Ascending aorta (tissue), 2 donors: ENCODE measurements around the gene DYRK4. TPM values are rescaled to one million over a fixed set of nuclear protein-coding genes. Genes with fewer than 3 reads are reported as not detected.

Source experiments
- DNase-seq, 2 donors: peaks; one replicate each; pipeline ENCODE4 v3.0.0-alpha.2; 2019; ENCODE audit warnings: low spot score in 2 of 2
- H3K27ac ChIP-seq, 2 donors: fragments of 200-600 bp; sonication (generic); one replicate each; pipeline ENCODE4 v1.5.1; 2016 to 2017; ENCODE audit warnings: mild to moderate bottlenecking in 1 of 2
- H3K27me3 ChIP-seq: fragments of 200-600 bp; sonication (generic); one replicate; pipeline ENCODE4 v1.5.1; 2017
- H3K36me3 ChIP-seq, 2 donors: fragments of 200-600 bp; sonication (generic); one replicate each; pipeline ENCODE4 v1.5.1; 2016
- H3K4me1 ChIP-seq, 2 donors: fragments of 200-600 bp; sonication (generic); one replicate each; pipeline ENCODE4 v1.5.1; 2016 to 2017; ENCODE audit warnings: mild to moderate bottlenecking in 1 of 2
- H3K4me3 ChIP-seq, 2 donors: fragments of 200-600 bp; sonication (generic); one replicate each; pipeline ENCODE4 v1.5.1; 2016 to 2017; ENCODE audit warnings: mild to moderate bottlenecking in 1 of 2
- H3K9me3 ChIP-seq, 2 donors: fragments of 200-600 bp; sonication (generic); one replicate each; pipeline ENCODE4 v1.5.1; 2016
- intact Hi-C: fragments of 100-400 bp; cut with DNase I; formaldehyde crosslinking; loops from one replicate; pipeline ENCODE4 v1.15.1; 2023
- total RNA-seq: library from RNA; depleted of rRNA; stranded (reverse); fragments of >200 nt; gene quantifications from one replicate; pipeline ENCODE4 v1.1.0, GENCODE V29; 2016
- TF ChIP-seq, protein P1 (sequence below), 3 experiments: fragments of 200-600 bp in 2 of 3; fragments of 450-650 bp in 1 of 3; sonication (generic) in 2 of 3; IDR thresholded peaks; one replicate each; pipeline ENCODE4 v1.5.1; 2016 to 2019; ENCODE audit warnings: antibody characterized with exemption in 3 of 3, mild to moderate bottlenecking in 1 of 3, moderate library complexity in 1 of 3

Gene DYRK4
- total RNA-seq, 1 donor from 2014 or later = 60.7 TPM

- Histone ChIP-seq H3K9me3 (no peaks in the 10 kb centered on the region), H3K4me1 (no peaks in the 10 kb centered on the region), H3K36me3 (no peaks in the 10 kb centered on the region), H3K27me3 (no peaks in the 10 kb centered on the region), H3K27ac (no peak overlapping the region), H3K4me3 (no peak overlapping the region)
- intact Hi-C loops = no loop called here
- DNase-seq = no peak
- TF ChIP-seq, protein P1, sequence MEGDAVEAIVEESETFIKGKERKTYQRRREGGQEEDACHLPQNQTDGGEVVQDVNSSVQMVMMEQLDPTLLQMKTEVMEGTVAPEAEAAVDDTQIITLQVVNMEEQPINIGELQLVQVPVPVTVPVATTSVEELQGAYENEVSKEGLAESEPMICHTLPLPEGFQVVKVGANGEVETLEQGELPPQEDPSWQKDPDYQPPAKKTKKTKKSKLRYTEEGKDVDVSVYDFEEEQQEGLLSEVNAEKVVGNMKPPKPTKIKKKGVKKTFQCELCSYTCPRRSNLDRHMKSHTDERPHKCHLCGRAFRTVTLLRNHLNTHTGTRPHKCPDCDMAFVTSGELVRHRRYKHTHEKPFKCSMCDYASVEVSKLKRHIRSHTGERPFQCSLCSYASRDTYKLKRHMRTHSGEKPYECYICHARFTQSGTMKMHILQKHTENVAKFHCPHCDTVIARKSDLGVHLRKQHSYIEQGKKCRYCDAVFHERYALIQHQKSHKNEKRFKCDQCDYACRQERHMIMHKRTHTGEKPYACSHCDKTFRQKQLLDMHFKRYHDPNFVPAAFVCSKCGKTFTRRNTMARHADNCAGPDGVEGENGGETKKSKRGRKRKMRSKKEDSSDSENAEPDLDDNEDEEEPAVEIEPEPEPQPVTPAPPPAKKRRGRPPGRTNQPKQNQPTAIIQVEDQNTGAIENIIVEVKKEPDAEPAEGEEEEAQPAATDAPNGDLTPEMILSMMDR (IDR thresholded peaks at IDR 0.05) = no peak
Measured at GRCh38 chr12:4589941-4590340, 27.9 kb downstream of the DYRK4 start.

- TF ChIP-seq, protein P1 (IDR thresholded peaks at IDR 0.05) = no peak
- H3K9me3 ChIP-seq = no peaks in the 10 kb centered on the region
- no peak overlapping the region for H3K4me3 ChIP-seq
- no peaks in the 10 kb centered on the region for H3K27me3 ChIP-seq
- no peak for DNase-seq
- intact Hi-C loops = no loop called here
- H3K27ac ChIP-seq = no peak overlapping the region
- no peaks in the 10 kb centered on the region for H3K4me1 ChIP-seq
- no peaks in the 10 kb centered on the region for H3K36me3 ChIP-seq
Measured at GRCh38 chr12:4591180-4591687, 29.2 kb downstream of the DYRK4 start.

- H3K4me1 ChIP-seq = no peaks in the 10 kb centered on the region
- intact Hi-C loops = no loop called here
- H3K36me3 ChIP-seq = no peaks in the 10 kb centered on the region
- TF ChIP-seq, protein P1 (IDR thresholded peaks at IDR 0.05) = no peak
- no peak for DNase-seq
- H3K4me3 ChIP-seq = no peak overlapping the region
- H3K27me3 ChIP-seq = no peaks in the 10 kb centered on the region
- no peak overlapping the region for H3K27ac ChIP-seq
- H3K9me3 ChIP-seq = no peaks in the 10 kb centered on the region
Measured at GRCh38 chr12:4595881-4596280, 33.9 kb downstream of the DYRK4 start.

GRCh38 chr12:4603421-4603820 lies 41.4 kb downstream of the DYRK4 start:
- TF ChIP-seq, protein P1 (IDR thresholded peaks at IDR 0.05) = no peak
- intact Hi-C loops = loop anchor here (5.0 to 10.0 kb wide), 2 partner anchors 66 to 151 kb away; partner anchors contain the start of gene RAD51AP1

DNA sequence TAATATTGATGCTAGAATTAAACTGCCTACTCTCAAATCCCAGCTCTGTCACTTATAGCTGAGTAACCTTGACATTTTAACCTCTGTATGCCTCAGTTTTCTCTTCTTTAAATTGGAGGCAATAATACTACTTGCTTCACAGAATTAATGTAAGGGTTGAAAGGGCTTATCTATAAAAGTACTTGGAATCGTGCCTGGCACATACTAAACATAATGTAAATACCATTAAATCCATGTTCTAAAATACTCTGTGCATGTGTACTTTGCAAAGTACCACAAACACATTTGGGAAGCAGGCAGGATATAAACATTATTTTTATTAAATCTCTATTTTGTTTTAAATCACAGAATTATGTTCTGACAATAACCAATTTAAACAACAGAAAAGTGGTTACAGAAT lies 41.9 kb downstream of the DYRK4 start:
- intact Hi-C loops = loop anchor here (2.0 to 10.0 kb wide), 3 partner anchors 45 to 151 kb away; partner anchors contain the start of genes AKAP3, NDUFA9 and RAD51AP1
- H3K36me3 ChIP-seq = peaks cover 0 to 6% of the 10 kb centered on the region in 2 donors

More at GRCh38 chr12:4603421-4603820, 41.4 kb downstream of the DYRK4 start:
- no peak overlapping the region for H3K4me3 ChIP-seq
- no peak for DNase-seq
- H3K36me3 ChIP-seq = peaks cover 0 to 6% of the 10 kb centered on the region in 2 donors
- no peaks in the 10 kb centered on the region for H3K4me1 ChIP-seq
- no peak overlapping the region for H3K27ac ChIP-seq
- no peaks in the 10 kb centered on the region for H3K9me3 ChIP-seq
- no peaks in the 10 kb centered on the region for H3K27me3 ChIP-seq

More for the DNA sequence above, 41.9 kb downstream of the DYRK4 start:
- Histone ChIP-seq H3K27ac (no peak overlapping the region), H3K27me3 (no peaks in the 10 kb centered on the region), H3K4me1 (no peaks in the 10 kb centered on the region), H3K9me3 (no peaks in the 10 kb centered on the region), H3K4me3 (no peak overlapping the region)
- TF ChIP-seq, protein P1 (IDR thresholded peaks at IDR 0.05) = no peak
- DNase-seq = no peak
